Stomach (tissue), 9 donors: ENCODE measurements around the gene ELOVL1. TPM values are rescaled to one million over a fixed set of nuclear protein-coding genes. Genes with fewer than 3 reads are reported as not detected.

Experiments
- DNase-seq, 2 donors: peaks; one replicate each; pipeline versions ENCODE4 v3.0.0 to v3.0.0-alpha.2; 2013 to 2019
- H3K27ac ChIP-seq, 5 donors: fragments of 200-600 bp in 4 of 5; sonication (generic) in 4 of 5; one replicate each; pipeline ENCODE4 v1.5.1; 2013 to 2019; ENCODE audit warnings: mild to moderate bottlenecking in 1 of 5, moderate library complexity in 1 of 5
- H3K27me3 ChIP-seq, 3 donors: fragments of 200-600 bp; sonication (generic); one replicate each; pipeline ENCODE4 v1.5.1; 2017 to 2019; ENCODE audit warnings: mixed run types in 1 of 3
- H3K36me3 ChIP-seq, 4 donors: fragments of 200-600 bp; sonication (generic); 1 replicate in 3 of 4; 2 replicates in 1 of 4; pipeline ENCODE4 v1.5.1; 2016 to 2019
- H3K4me1 ChIP-seq, 4 donors: fragments of 200-600 bp; sonication (generic); one replicate each; pipeline ENCODE4 v1.5.1; 2016 to 2019
- H3K4me3 ChIP-seq, 4 donors: fragments of 200-600 bp; sonication (generic) in 3 of 4; one replicate each; pipeline ENCODE4 v1.5.1; 2016 to 2019; ENCODE audit warnings: mild to moderate bottlenecking in 1 of 4
- H3K9me3 ChIP-seq, 4 donors: fragments of 200-600 bp; sonication (generic); one replicate each; pipeline ENCODE4 v1.5.1; 2016 to 2019
- EP300 ChIP-seq: sonication (generic); formaldehyde crosslinking; IDR thresholded peaks from one replicate; pipeline ENCODE4 v1.6.1; 2017; ENCODE audit warnings: antibody characterized with exemption
- POLR2A ChIP-seq, 4 donors: fragments of 450-650 bp; IDR thresholded peaks; one replicate each; pipeline ENCODE4 v1.6.1; 2016; ENCODE audit warnings: antibody characterized with exemption in 4 of 4, control low read depth in 2 of 4, mild to moderate bottlenecking in 1 of 4, moderate library complexity in 1 of 4
- POLR2AphosphoS5 ChIP-seq, 3 donors: sonication (generic); formaldehyde crosslinking; IDR thresholded peaks; one replicate each; pipeline ENCODE4 v1.6.1; 2016; ENCODE audit warnings: antibody characterized with exemption in 3 of 3
- WGBS, 5 donors: extraction: QIAGEN DNeasy Blood & Tissue Kit in 3 of 5; methylation state at CpG; one replicate each; pipeline versions ENCODE4 v1.1.5 to v1.1.7; 2013 to 2018; 5-methylcytosine and 5-hydroxymethylcytosine counted together
- intact Hi-C: fragments of 100-400 bp; cut with DNase I; formaldehyde crosslinking; loops from one replicate; pipeline ENCODE4 v1.15.1; 2023; ENCODE audit warnings: low total_unique reads
- polyA plus RNA-seq, 3 donors: library from polyadenylated mRNA; stranded (reverse); fragments of 200-250 nt; gene quantifications; one replicate each; pipeline ENCODE4 v1.2.3, GENCODE V29; 2013
- total RNA-seq, 5 donors: library from RNA; depleted of rRNA; stranded (reverse); fragments of >200 nt; gene quantifications; one replicate each; pipeline versions ENCODE4 v1.1.0 to v1.2.3, GENCODE V29; 2014 to 2016
- TF ChIP-seq, protein P1 (sequence below), 7 experiments: fragments of 450-650 bp in 4 of 7; fragments of 200-600 bp in 3 of 7; sonication (generic) in 3 of 7; IDR thresholded peaks; one replicate each; pipeline ENCODE4 v1.5.1; 2016 to 2019; ENCODE audit warnings: antibody characterized with exemption in 7 of 7, control low read depth in 2 of 7, mild to moderate bottlenecking in 1 of 7
- donor health status: healthy with polysubstance abuse.
- donor health status: Bipolar disorder and iron deficiency.
- donor health status: healthy.

Gene ELOVL1
- total and polyA plus RNA-seq, 8 donors, result 7.6 to 109 (median 55.7) TPM

DNA sequence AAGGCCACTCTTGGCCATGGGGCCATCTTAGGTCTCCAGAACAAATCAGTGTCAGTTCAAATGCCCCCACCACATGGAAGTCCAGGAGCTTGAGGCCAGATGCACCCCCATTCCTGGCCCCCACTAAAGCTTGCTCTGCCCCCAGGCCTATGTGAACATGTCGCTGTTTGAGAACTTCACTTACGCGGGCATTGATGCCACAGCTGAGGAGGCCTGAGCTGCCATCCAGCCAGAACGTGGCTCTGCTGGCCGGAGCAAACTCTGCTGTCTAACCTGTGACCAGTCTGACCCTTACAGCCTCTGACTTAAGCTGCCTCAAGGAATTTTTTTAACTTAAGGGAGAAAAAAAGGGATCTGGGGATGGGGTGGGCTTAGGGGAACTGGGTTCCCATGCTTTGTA lies 45.3 kb downstream of the ELOVL1 start:
- intact Hi-C loops, result no loop called here
- no peak for DNase-seq
- no peak overlapping the region for H3K4me3 ChIP-seq
- H3K27me3 ChIP-seq, result no peaks in the 10 kb centered on the region
- peaks cover 0 to 20% (median 7%) of the 10 kb centered on the region in 4 donors for H3K9me3 ChIP-seq
- H3K36me3 ChIP-seq, result peaks cover 0 to 4% (median 0%) of the 10 kb centered on the region in 4 donors
- 88 to 96% (median 92%) methylated on average over 4 to 5 of the region's 5 CpGs for WGBS, 5 donors
- H3K4me1 ChIP-seq, result no peaks in the 10 kb centered on the region
- H3K27ac ChIP-seq, result no peak overlapping the region
- TF ChIP-seq EP300 (no peak), POLR2AphosphoS5 (IDR thresholded peaks at IDR 0.05) (no peak)

DNA sequence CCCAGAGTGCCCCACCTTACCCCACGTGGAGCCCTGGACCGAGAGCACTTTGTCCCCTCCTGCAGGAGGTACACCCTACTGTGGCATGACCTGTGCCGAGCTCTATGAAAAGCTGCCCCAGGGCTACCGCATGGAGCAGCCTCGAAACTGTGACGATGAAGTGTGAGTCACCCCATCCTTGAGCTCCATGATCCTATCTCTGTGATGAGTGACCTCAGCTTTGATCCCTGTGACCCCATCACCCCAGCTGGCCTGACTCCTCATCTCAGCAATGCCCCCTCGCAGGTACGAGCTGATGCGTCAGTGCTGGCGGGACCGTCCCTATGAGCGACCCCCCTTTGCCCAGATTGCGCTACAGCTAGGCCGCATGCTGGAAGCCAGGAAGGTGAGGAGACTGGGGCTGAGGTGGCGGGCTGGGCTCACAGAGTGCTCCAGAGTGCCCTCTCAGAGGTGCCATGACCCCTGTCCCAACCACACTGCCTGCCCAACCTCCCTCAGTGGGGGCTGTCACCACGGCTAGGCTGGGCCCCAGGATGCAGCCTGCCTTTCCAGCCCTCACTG lies 46.4 kb downstream of the ELOVL1 start:
- no peak overlapping the region for H3K4me3 ChIP-seq
- no peaks in the 10 kb centered on the region for H3K4me1 ChIP-seq
- TF ChIP-seq EP300 (no peak), POLR2AphosphoS5 (IDR thresholded peaks at IDR 0.05) (no peak), POLR2A (IDR thresholded peaks at IDR 0.05) (no peak)
- TF ChIP-seq, protein P1, sequence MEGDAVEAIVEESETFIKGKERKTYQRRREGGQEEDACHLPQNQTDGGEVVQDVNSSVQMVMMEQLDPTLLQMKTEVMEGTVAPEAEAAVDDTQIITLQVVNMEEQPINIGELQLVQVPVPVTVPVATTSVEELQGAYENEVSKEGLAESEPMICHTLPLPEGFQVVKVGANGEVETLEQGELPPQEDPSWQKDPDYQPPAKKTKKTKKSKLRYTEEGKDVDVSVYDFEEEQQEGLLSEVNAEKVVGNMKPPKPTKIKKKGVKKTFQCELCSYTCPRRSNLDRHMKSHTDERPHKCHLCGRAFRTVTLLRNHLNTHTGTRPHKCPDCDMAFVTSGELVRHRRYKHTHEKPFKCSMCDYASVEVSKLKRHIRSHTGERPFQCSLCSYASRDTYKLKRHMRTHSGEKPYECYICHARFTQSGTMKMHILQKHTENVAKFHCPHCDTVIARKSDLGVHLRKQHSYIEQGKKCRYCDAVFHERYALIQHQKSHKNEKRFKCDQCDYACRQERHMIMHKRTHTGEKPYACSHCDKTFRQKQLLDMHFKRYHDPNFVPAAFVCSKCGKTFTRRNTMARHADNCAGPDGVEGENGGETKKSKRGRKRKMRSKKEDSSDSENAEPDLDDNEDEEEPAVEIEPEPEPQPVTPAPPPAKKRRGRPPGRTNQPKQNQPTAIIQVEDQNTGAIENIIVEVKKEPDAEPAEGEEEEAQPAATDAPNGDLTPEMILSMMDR (IDR thresholded peaks at IDR 0.05), result no peak
- H3K27me3 ChIP-seq, result no peaks in the 10 kb centered on the region
- WGBS, 5 donors, result 88 to 95% (median 93%) methylated on average over 9 to 16 of the region's 16 CpGs
- H3K27ac ChIP-seq, result no peak overlapping the region
- H3K9me3 ChIP-seq, result peaks cover 0 to 18% (median 7%) of the 10 kb centered on the region in 4 donors
- peaks cover 0 to 4% (median 0%) of the 10 kb centered on the region in 4 donors for H3K36me3 ChIP-seq
- no peak for DNase-seq
- intact Hi-C loops, result no loop called here

DNA sequence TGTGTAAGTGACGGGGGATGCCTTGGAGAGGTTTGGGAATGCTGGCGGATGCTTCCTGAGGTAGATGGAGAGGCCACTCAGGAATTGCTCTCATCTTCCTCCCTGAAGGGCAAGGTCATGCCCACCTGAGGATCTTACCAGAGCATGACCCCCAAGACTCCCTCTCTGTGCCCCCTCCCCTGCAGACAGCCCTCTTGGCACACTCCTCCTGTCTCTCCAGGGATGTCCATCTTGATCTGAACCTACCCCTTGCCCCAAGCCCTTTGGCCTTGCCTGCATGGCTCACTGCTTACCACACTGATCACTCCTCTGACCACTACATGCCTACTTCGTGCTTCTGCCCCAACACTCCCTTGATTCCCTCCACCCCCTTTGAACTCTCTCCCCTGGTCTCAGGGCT lies 48.0 kb downstream of the ELOVL1 start:
- Histone ChIP-seq H3K9me3 (peaks cover 0 to 3% (median 1%) of the 10 kb centered on the region in 4 donors), H3K27me3 (no peaks in the 10 kb centered on the region), H3K36me3 (peaks cover 0 to 4% (median 0%) of the 10 kb centered on the region in 4 donors), H3K4me1 (no peaks in the 10 kb centered on the region), H3K4me3 (no peak overlapping the region), H3K27ac (no peak overlapping the region)
- WGBS, 5 donors, result 64 to 97% (median 86%) methylated on average over 2 to 3 of the region's 3 CpGs
- intact Hi-C loops, result no loop called here
- no peak for TF ChIP-seq POLR2A (IDR thresholded peaks at IDR 0.05)
- TF ChIP-seq POLR2AphosphoS5 (IDR thresholded peaks at IDR 0.05), result no peak
- TF ChIP-seq EP300, result no peak
- TF ChIP-seq, protein P1 (IDR thresholded peaks at IDR 0.05), result no peak
- DNase-seq, result no peak

DNA sequence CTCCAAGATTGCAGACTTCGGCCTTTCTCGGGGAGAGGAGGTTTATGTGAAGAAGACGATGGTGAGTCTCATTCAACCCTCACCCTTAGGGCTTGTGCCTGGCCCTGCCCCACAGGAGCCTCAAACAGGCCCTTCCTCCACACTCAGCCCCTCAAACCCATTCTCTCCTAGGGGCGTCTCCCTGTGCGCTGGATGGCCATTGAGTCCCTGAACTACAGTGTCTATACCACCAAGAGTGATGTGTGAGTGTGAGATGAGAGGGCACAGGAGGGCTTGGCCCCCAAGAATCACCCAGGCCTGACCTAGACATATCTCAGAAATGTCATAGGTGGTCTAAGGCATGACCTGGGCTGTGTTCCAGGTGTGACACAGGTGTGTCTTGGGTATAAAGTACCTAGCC lies 48.5 kb downstream of the ELOVL1 start:
- no peaks in the 10 kb centered on the region for H3K9me3 ChIP-seq
- WGBS, 5 donors, result 88 to 97% (median 94%) methylated on average over 5 of the region's 5 CpGs
- no peak for DNase-seq
- H3K27ac ChIP-seq, result no peak overlapping the region
- H3K4me3 ChIP-seq, result no peak overlapping the region
- no peak for TF ChIP-seq POLR2A (IDR thresholded peaks at IDR 0.05)
- TF ChIP-seq, protein P1 (IDR thresholded peaks at IDR 0.05), result no peak
- no peak for TF ChIP-seq POLR2AphosphoS5 (IDR thresholded peaks at IDR 0.05)
- TF ChIP-seq EP300, result no peak
- H3K27me3 ChIP-seq, result no peaks in the 10 kb centered on the region
- H3K36me3 ChIP-seq, result peaks cover 0 to 4% (median 0%) of the 10 kb centered on the region in 4 donors
- H3K4me1 ChIP-seq, result no peaks in the 10 kb centered on the region
- intact Hi-C loops, result no loop called here

DNA sequence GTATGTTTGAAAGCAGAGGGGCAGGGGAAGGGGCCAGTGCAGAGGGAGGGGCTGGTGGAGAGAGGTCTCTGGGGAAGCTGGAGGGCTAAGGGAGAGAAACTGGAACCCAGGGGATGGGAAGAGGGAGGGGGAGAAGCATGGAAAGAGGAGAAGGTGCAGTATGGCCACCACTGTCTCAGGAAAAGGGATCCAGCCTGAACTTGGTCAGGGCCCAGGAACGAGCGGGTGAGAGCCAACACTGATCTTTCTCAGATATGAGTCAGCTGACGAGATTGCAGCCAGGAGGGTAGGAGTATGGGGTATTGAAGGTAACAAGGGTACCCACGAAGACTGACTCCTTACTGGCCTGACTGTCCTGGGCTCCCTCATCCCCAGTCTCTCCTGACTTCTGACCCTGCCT lies 49.0 kb downstream of the ELOVL1 start:
- no peak overlapping the region for H3K27ac ChIP-seq
- no peaks in the 10 kb centered on the region for H3K27me3 ChIP-seq
- intact Hi-C loops, result no loop called here
- peaks cover 0 to 4% (median 0%) of the 10 kb centered on the region in 4 donors for H3K36me3 ChIP-seq
- TF ChIP-seq EP300, result no peak
- TF ChIP-seq POLR2AphosphoS5 (IDR thresholded peaks at IDR 0.05), result no peak
- TF ChIP-seq, protein P1 (IDR thresholded peaks at IDR 0.05), result no peak
- TF ChIP-seq POLR2A (IDR thresholded peaks at IDR 0.05), result no peak
- no peak for DNase-seq
- H3K9me3 ChIP-seq, result no peaks in the 10 kb centered on the region
- H3K4me1 ChIP-seq, result no peaks in the 10 kb centered on the region
- H3K4me3 ChIP-seq, result no peak overlapping the region
- WGBS, 5 donors, result 64 to 73% (median 68%) methylated on average over 4 of the region's 4 CpGs
